ENCODE data around the gene OR4C16.

DNA sequence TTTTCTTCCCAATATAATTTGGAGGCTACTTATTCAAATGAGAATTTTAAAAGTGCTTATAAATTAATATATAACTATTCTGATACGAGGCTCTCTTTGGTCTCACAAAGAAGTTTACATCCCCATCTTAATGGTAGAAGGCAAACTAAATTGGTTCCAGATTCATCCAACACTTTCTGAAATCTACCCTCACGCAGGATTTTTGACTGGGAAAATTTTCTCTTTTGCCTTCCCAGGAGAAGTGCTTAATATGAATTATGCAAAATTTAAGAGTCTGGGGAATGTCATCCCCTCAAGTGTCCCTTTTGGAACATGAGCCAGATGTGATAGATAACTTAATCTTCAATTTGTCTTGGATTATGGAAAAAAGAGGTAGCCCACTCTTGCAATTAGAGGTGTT, 35.6 kb downstream of the OR4C16 start, which contains the start of gene OR4C11:
- TF ChIP-seq, protein P1, sequence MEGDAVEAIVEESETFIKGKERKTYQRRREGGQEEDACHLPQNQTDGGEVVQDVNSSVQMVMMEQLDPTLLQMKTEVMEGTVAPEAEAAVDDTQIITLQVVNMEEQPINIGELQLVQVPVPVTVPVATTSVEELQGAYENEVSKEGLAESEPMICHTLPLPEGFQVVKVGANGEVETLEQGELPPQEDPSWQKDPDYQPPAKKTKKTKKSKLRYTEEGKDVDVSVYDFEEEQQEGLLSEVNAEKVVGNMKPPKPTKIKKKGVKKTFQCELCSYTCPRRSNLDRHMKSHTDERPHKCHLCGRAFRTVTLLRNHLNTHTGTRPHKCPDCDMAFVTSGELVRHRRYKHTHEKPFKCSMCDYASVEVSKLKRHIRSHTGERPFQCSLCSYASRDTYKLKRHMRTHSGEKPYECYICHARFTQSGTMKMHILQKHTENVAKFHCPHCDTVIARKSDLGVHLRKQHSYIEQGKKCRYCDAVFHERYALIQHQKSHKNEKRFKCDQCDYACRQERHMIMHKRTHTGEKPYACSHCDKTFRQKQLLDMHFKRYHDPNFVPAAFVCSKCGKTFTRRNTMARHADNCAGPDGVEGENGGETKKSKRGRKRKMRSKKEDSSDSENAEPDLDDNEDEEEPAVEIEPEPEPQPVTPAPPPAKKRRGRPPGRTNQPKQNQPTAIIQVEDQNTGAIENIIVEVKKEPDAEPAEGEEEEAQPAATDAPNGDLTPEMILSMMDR (IDR thresholded peaks at IDR 0.05) = no peak
- no peak for TF ChIP-seq POLR2A (IDR thresholded peaks at IDR 0.05)

All from uterus (tissue), 2 donors.